B cell (primary cell): ENCODE data around the gene KIF1A. TPM values are rescaled to one million over a fixed set of nuclear protein-coding genes. Genes with fewer than 3 reads are reported as not detected.

Experiments used
- ATAC-seq: fragments of 200-7000 bp; cut with Tn5 transposase; one replicate; pipeline ENCODE4 v1.10.0; 2021; ENCODE audit warnings: low read depth, mild to moderate bottlenecking, moderate number of reproducible peaks, moderate library complexity
- CTCF ChIA-PET: fragments of 350-600 bp; sonication (Branson Sonifier 250); formaldehyde crosslinking; loops from one replicate; lab custom pipeline; 2021; ENCODE audit warnings: antibody characterized with exemption, inconsistent platforms; lab: Charles Lee
- POLR2A ChIA-PET: fragments of 350-600 bp; sonication (Branson Sonifier 250); formaldehyde crosslinking; loops from one replicate; lab custom pipeline; 2021; ENCODE audit warnings: antibody characterized with exemption; lab: Charles Lee
- DNase-seq: peaks from one replicate; pipeline ENCODE4 v3.0.0; 2013
- H2AFZ ChIP-seq: 2 replicates; pipeline ENCODE4 v1.6.1; 2012; ENCODE audit warnings: mild to moderate bottlenecking, low read depth, low read length; ENCODE audit not compliant: insufficient read depth, poor library complexity, severe bottlenecking
- H3K27ac ChIP-seq, 2 donors: 1 replicate in 1 of 2; 2 replicates in 1 of 2; pipeline ENCODE4 v1.5.1; 2012 to 2013; ENCODE audit warnings: low read length in 2 of 2, mild to moderate bottlenecking in 2 of 2, moderate library complexity in 1 of 2
- H3K27me3 ChIP-seq, 4 experiments: fragments of 200-600 bp in 1 of 4; sonication (generic) in 1 of 4; replicated peaks in 1 of 4; 1 replicate in 2 of 4; 2 replicates in 2 of 4; pipeline versions ENCODE4 v1.6.1 to v1.7.0; 2013 to 2016; ENCODE audit warnings: low read length in 3 of 4, mild to moderate bottlenecking in 2 of 4, mixed read lengths in 1 of 4, moderate library complexity in 1 of 4; ENCODE audit not compliant: insufficient read depth in 4 of 4, control insufficient read depth in 3 of 4; ENCODE audit errors: control extremely low read depth in 1 of 4
- H3K36me3 ChIP-seq, 2 experiments: replicated peaks in 1 of 2; 1 replicate in 1 of 2; 2 replicates in 1 of 2; pipeline versions ENCODE4 v1.6.1 to v1.7.1; 2013; ENCODE audit warnings: low read length in 1 of 2; ENCODE audit not compliant: insufficient read depth in 2 of 2, control insufficient read depth in 1 of 2; ENCODE audit errors: control extremely low read depth in 1 of 2, extremely low read depth in 1 of 2
- H3K4me1 ChIP-seq, 2 donors: fragments of 200-600 bp in 1 of 2; sonication (generic) in 1 of 2; 1 replicate in 1 of 2; 2 replicates in 1 of 2; pipeline versions ENCODE4 v1.5.1 to v1.6.1; 2013 to 2017; ENCODE audit warnings: low read length in 2 of 2; ENCODE audit not compliant: control insufficient read depth in 2 of 2, insufficient read depth in 2 of 2
- H3K4me2 ChIP-seq: replicated peaks from 2 replicates; pipeline ENCODE3; 2012; ENCODE audit warnings: mild to moderate bottlenecking, low read depth, low read length; ENCODE audit not compliant: poor library complexity, severe bottlenecking
- H3K4me3 ChIP-seq, 5 experiments: fragments of 200-600 bp in 1 of 5; sonication (generic) in 1 of 5; 1 replicate in 3 of 5; 2 replicates in 2 of 5; pipeline versions ENCODE4 v1.5.1 to v1.7.0; 2011 to 2016; ENCODE audit warnings: low read length in 4 of 5, mild to moderate bottlenecking in 4 of 5, low read depth in 2 of 5, control low read depth in 1 of 5, moderate library complexity in 1 of 5; ENCODE audit not compliant: insufficient read depth in 1 of 5; ENCODE audit errors: control extremely low read depth in 1 of 5, extremely low read depth in 1 of 5
- H3K79me2 ChIP-seq: fragments of 200-600 bp; sonication (generic); one replicate; pipeline ENCODE4 v1.6.0; 2016; ENCODE audit warnings: low read length; ENCODE audit not compliant: control insufficient read depth, insufficient read depth
- H3K9ac ChIP-seq: fragments of 200-600 bp; sonication (generic); 2 replicates; pipeline ENCODE4 v1.6.1; 2017; ENCODE audit warnings: mild to moderate bottlenecking, low read length, moderate library complexity
- H3K9me3 ChIP-seq, 3 donors: one replicate each; pipeline versions ENCODE4 v1.6.1 to v1.7.1; 2013; ENCODE audit warnings: low read length in 2 of 3; ENCODE audit not compliant: control insufficient read depth in 2 of 3, insufficient read depth in 1 of 3; ENCODE audit errors: control extremely low read depth in 1 of 3
- H4K20me1 ChIP-seq: 2 replicates; pipeline ENCODE4 v1.6.0; 2012; ENCODE audit warnings: mild to moderate bottlenecking, low read length; ENCODE audit not compliant: insufficient read depth, control insufficient read depth, poor library complexity, severe bottlenecking
- H3K27ac Mint-ChIP-seq: one replicate; pipeline ENCODE4 v1.8.0; 2021; ENCODE audit warnings: mixed read lengths
- H3K27me3 Mint-ChIP-seq: one replicate; pipeline ENCODE4 v1.8.0; 2021; ENCODE audit warnings: mixed read lengths
- H3K4me1 Mint-ChIP-seq: one replicate; pipeline ENCODE4 v1.8.0; 2021; ENCODE audit warnings: mixed read lengths
- H3K4me3 Mint-ChIP-seq: one replicate; pipeline ENCODE4 v1.8.0; 2021; ENCODE audit warnings: mixed read lengths
- H3K9me3 Mint-ChIP-seq: one replicate; pipeline ENCODE4 v1.8.0; 2022; ENCODE audit warnings: mixed read lengths; ENCODE audit not compliant: insufficient read depth
- CTCF ChIP-seq: fragments of 200-600 bp; IDR thresholded peaks from one replicate; pipeline ENCODE4 v1.8.0; 2022; ENCODE audit warnings: antibody characterized with exemption, mild to moderate bottlenecking
- EZH2 ChIP-seq: IDR thresholded peaks from 2 replicates; pipeline ENCODE4 v1.6.1; 2012; ENCODE audit warnings: borderline replicate concordance, low read depth, mild to moderate bottlenecking, moderate library complexity, low read length; ENCODE audit not compliant: insufficient read depth, poor library complexity, severe bottlenecking
- WGBS: methylation state at CpG from one replicate; pipeline ENCODE4 v1.1.5; 2013; ENCODE audit warnings: missing lambda C conversion rate; ENCODE audit not compliant: insufficient coverage; 5-methylcytosine and 5-hydroxymethylcytosine counted together
- intact Hi-C: fragments of 100-400 bp; cut with micrococcal nuclease; formaldehyde crosslinking; loops from one replicate; pipeline ENCODE4 v1.10.0; 2022
- polyA plus RNA-seq: library from polyadenylated mRNA; depleted of rRNA; stranded (reverse); fragments of >200 nt; gene quantifications from 2 replicates; pipeline ENCODE4 v1.2.3, GENCODE V29; 2012
- total RNA-seq, 2 donors: library from RNA; stranded (reverse); fragments of 120-200 nt in 1 of 2; gene quantifications; 1 replicate in 1 of 2; 2 replicates in 1 of 2; pipeline versions ENCODE4 v1.2.3 to v1.2.4, GENCODE V29; 2013 to 2022

KIF1A gene
- total and polyA plus RNA-seq, 2 donors (not counting 1 experiment from before 2014, with no cell fraction given): not detected

GRCh38 chr2:240851078-240851991 is 31.3 kb upstream of the KIF1A start:
- H3K9me3 ChIP-seq: peaks cover 0 to 34% (median 8%) of the 10 kb centered on the region in 3 donors
- H3K4me3 Mint-ChIP-seq: no peak overlapping the region

More at GRCh38 chr2:240851078-240851991, 31.3 kb upstream of the KIF1A start:
- ATAC-seq (peak; percentile 85), DNase-seq (peak; percentile 84)
- Histone ChIP-seq H3K36me3 (no peaks in the 10 kb centered on the region), H3K27me3 (peaks cover 0 to 2% (median 0%) of the 10 kb centered on the region in 4 experiments), H4K20me1 (no peaks in the 10 kb centered on the region), H3K79me2 (no peaks in the 10 kb centered on the region), H2AFZ (no peak overlapping the region), H3K4me2 (no peak overlapping the region), H3K4me3 (no peak overlapping the region), H3K4me1 (no peaks in the 10 kb centered on the region), H3K9ac (no peak overlapping the region), H3K27ac (no peak overlapping the region)
- ChIA-PET POLR2A (no interaction called here), CTCF (interaction anchor here (0.6 to 2.4 kb wide), 16 partner anchors 10 to 1169 kb away, joined by 3 to 9 read pairs (median 4); partner anchors contain the start of gene PPP1R7)
- Mint-ChIP-seq H3K9me3 (peaks cover 5% of the 10 kb centered on the region), H3K27ac (no peak overlapping the region), H3K27me3 (no peaks in the 10 kb centered on the region), H3K4me1 (no peaks in the 10 kb centered on the region)
- intact Hi-C loops: loop anchor here (2.0 kb wide), 1 partner anchor 1025 kb away; no protein-coding TSS in a partner anchor
- WGBS: 52% methylated on average over 32 of the region's 33 CpGs
- TF ChIP-seq CTCF (peak; percentile 95), EZH2 (no peak)
